ENCODE results near the gene PLXNA4.

DNA sequence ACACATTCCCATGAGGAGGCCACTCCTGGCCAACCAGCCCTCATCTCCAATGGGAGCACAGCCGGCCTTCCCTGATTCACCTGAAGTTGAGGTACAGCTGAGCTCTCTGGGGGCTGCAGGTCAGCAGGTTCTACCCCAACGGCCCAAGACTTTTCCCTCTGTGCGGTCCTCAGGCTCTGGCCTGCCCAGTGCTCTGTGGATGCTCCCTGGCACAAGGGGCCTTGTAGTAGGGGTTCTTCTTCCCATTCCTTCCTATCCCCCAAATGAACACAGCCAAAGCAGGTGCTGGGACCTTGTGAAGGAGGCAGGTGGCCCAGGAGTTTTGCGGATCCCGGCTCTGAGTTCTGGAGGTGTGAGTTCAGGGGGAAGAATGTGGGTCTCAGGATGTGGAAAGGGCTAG is 72.2 kb downstream of the PLXNA4 start:
- TF ChIP-seq CTCF (IDR thresholded peaks at IDR 0.05; ENCODE audit: insufficient read depth, low read length), result no peak
- TF ChIP-seq REST (IDR thresholded peaks at IDR 0.05; ENCODE audit: insufficient replicate concordance, low read depth), result no peak
